ENCODE results near the gene NUTM2D.
"Not testable (repeated sequence)": the region's sequence is repeated elsewhere in the genome, so short reads cannot be mapped to it uniquely, and the experiment has no call there.

Gene NUTM2D, protein sequence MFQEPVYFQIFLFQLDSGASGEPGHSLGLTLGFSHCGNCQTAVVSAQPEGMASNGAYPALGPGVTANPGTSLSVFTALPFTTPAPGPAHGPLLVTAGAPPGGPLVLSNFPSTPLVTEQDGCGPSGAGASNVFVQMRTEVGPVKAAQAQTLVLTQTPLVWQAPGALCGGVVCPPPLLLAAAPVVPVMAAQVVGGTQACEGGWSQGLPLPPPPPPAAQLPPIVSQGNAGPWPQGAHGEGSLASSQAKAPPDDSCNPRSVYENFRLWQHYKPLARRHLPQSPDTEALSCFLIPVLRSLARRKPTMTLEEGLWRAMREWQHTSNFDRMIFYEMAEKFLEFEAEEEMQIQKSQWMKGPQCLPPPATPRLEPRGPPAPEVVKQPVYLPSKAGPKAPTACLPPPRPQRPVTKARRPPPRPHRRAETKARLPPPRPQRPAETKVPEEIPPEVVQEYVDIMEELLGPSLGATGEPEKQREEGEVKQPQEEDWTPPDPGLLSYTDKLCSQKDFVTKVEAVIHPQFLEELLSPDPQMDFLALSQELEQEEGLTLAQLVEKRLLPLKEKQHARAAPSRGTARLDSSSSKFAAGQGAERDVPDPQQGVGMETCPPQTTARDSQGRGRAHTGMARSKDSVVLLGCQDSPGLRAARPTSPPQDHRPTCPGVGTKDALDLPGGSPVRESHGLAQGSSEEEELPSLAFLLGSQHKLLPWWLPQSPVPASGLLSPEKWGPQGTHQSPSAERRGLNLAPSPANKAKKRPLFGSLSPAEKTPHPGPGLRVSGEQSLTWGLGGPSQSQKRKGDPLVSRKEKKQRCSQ

GRCh38 chr10:87357444-87357843 lies at the start of gene NUTM2D:
Gene NUTM2D (plus strand): TSS chr10:87357744. CDS start chr10:87358266, 522 bp downstream.
- in situ Hi-C loops (cut with HindIII; ENCODE audit: low sequenced_read_pairs) = not testable (repeated sequence)

DNA sequence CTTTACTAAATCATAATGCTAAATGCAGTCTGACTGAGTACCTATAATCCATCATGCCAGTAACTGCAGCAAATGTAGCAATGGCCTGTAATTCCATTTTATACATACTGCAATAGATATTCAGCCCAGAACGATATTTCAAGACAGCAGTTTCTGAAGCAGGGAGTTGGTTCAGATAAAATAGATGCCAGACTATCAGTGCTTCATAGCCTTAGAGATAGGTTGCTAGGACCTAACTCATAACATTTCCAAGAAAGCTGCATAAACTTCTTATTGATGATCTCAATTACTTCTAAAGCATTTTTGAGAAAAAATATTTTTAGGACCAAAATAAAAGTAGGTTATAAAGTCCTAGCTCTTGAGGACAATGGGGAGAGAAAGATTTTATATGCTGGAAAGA lies 48.8 kb upstream of the NUTM2D start:
- in situ Hi-C loops (cut with HindIII; ENCODE audit: low sequenced_read_pairs) = not testable (repeated sequence)

DNA sequence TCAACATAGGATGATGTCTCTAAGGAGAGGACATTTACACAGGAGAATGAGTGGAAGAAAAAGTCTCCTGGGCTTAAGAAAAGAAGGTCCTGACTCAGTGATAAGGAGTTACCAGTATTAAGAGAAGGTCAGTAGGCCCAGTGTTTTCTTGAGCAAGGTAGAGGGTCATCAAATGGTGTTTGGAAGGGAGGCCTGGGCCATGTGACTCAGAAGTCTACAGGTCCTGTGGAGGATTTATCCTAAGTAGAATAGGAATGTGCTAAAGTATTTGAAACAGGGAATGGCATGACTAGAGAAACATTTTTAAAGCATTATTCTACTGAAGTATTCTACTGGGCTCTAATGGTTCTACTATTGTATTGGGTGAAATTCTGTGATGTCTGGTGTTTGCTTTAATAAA lies 47.9 kb upstream of the NUTM2D start:
- in situ Hi-C loops (cut with HindIII; ENCODE audit: low sequenced_read_pairs) = not testable (repeated sequence)

GRCh38 chr10:87311521-87311920 lies 46.0 kb upstream of the NUTM2D start:
- in situ Hi-C loops (cut with HindIII; ENCODE audit: low sequenced_read_pairs) = not testable (repeated sequence)

DNA sequence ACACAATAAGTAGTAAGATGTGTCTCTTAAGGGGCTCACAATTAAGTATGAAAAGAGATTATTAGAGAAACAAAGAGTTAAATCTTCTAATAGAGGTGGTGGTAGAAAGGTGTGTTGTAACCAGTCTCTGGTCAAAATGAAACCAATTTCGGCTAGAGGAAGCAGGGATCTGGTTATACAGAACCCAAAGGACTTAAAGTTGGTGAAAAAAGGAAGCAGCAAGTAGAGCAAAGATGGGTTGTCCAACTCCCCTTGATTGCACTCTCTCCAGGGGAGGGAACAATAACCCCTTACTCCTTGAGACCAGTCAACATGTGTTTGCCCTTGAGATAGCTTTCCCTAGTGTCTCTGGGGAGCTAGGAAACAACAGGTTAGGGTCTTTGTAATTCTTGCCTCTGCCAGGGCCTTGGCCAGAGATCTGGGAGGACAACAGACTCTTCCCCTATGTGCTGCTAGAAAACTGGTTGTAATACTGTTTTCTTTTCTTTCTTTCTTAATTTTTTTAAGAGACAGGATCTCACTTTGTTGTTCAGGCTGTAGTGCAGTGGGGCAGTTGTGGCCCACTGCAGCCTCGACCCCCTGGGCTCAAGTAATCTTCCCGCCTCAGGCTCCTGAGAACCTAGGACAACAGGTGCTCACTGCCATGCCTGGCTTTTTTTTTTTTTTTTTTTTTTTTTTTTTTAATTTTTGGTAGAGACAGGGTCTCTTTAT lies 43.7 kb upstream of the NUTM2D start:
- in situ Hi-C loops (cut with HindIII; ENCODE audit: low sequenced_read_pairs) = not testable (repeated sequence)

GRCh38 chr10:87314360-87314973 lies 43.1 kb upstream of the NUTM2D start:
- in situ Hi-C loops (cut with HindIII; ENCODE audit: low sequenced_read_pairs) = not testable (repeated sequence)

DNA sequence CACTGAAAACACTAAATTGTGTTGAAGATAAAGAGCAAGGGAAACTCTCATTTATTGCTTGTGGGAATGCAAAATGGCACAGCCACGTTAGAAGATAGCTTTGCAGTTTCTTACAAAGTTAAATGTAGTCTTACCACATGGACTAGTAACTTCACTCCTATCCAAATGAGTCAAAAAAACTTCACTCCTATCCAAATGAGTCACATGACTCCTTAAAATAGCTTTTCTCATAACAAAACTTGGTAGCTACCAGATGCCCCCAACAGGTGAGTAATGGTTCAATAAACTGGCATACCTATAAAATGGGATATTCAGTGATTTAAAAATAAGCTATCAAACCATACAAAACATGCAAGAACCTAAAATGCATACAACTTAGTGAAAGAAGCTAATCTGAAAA lies 36.0 kb upstream of the NUTM2D start:
- in situ Hi-C loops (cut with HindIII; ENCODE audit: low sequenced_read_pairs) = not testable (repeated sequence)

GRCh38 chr10:87324559-87324958 lies 33.0 kb upstream of the NUTM2D start:
- in situ Hi-C loops (cut with HindIII; ENCODE audit: low sequenced_read_pairs) = not testable (repeated sequence)

DNA sequence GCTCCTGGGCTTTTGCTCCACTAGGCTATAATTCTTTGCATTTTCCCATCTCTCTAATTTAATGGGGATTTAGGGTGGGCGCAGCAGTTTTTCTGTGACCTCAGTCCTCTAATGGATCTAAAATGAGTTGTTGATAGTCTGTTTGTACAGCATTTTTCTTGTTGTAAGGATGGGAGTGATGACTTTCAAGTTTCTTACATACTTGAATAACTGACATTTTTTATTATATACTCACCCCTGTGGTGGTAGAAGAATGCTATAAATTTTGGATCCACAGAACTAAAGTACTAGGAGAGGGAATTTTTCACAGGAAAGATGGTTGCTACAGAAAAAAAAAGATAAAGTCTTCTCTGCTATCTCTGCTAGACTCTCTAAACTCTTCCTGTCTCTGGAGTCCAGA lies 29.6 kb upstream of the NUTM2D start:
- in situ Hi-C loops (cut with HindIII; ENCODE audit: low sequenced_read_pairs) = not testable (repeated sequence)

GRCh38 chr10:87329131-87329530 lies 28.4 kb upstream of the NUTM2D start:
- in situ Hi-C loops (cut with HindIII; ENCODE audit: low sequenced_read_pairs) = not testable (repeated sequence)

GRCh38 chr10:87332687-87333086 lies 24.9 kb upstream of the NUTM2D start:
- in situ Hi-C loops (cut with HindIII; ENCODE audit: low sequenced_read_pairs) = not testable (repeated sequence)

DNA sequence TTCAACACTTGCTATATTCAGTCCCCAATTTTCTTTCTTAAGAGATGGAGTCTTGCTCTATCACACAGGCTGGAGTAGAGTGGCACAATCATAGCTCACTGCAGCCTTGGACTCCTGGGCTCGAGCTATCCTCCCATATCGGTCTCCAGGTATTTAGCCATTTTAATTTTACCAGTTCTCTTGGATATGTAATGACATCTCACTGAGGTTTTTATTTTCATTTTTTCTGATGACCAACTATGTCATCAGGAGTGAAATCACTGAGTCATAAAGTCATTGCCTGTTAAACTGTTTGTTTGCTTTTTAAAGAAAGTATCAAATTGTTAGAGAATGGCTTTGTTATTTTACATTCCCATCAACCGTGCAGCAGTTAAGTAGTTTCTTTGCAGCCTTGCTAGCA lies 17.1 kb upstream of the NUTM2D start:
- in situ Hi-C loops (cut with HindIII; ENCODE audit: low sequenced_read_pairs) = not testable (repeated sequence)

DNA sequence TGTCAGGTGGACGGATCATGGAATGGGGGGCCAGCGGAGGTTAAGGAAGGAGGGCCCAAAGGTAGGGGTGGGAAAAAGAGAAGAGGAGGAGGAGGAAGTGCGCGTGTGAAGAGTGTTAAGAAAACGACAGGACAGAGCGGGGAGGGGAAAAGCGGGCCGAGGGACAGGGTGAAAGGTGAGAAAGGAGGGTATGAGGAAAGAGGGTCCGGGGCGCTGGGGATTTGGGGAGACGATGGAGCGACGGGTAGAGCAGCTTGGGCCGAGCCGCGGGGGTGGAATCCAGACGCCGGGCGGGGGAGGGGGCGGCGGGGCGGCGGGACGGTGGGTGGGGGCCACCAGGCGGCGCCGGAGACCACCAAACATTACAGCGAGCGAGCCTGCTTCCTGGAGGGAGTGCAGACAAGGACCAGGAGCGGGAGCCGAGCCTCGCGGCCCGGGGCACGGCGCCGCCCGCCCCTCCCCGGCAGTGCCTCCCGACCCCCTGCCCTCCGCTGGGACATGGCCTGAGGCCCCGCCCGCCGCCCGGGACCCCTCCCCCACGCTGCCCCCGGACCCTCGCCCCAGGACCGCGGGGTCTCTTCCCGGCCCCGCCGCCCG lies 15.9 kb upstream of the NUTM2D start:
- in situ Hi-C loops (cut with HindIII; ENCODE audit: low sequenced_read_pairs) = not testable (repeated sequence)

DNA sequence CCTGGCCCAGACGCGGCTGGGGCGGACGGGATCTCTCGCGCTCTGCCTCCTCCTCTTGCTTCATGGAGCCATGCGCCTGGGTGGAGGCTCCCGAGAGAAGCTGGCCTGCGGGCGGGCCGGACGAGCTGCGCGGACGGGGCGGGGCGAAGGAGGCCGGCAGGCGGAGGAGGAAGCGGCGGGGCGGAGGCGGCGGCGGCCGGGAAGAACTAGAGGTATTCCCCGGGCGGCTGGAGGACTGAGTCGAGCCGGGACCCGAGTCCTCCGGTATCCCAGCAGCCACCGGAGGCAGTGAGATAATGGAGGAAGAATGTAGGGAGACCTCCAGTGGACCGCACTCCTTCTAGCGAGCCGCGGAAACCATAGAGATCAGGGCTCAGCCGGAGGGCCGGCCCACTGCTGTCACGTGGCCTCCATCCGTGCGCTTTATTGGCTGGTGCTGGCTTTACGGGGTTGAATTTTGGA lies 15.3 kb upstream of the NUTM2D start:
- in situ Hi-C loops (cut with HindIII; ENCODE audit: low sequenced_read_pairs) = not testable (repeated sequence)

GRCh38 chr10:87342711-87343258 lies 14.8 kb upstream of the NUTM2D start:
- in situ Hi-C loops (cut with HindIII; ENCODE audit: low sequenced_read_pairs) = not testable (repeated sequence)

DNA sequence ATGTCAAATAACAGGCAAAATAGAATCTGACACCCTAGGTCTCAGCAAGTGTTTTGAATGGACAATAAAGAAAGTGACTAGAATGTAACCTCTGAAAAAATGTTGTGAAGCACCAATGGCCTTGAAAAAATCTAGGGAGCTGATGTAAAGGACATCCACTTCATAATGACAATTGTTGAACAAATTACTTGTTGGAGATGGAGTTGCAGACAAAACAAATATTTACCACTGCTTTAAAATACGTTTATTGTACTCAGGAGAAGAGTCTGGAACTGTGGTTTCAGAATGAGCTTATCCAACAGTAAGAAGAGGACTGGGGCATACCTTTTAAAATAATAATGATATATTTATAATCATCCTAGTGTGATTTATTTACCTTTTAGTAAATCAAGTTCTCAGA lies 11.8 kb upstream of the NUTM2D start:
- in situ Hi-C loops (cut with HindIII; ENCODE audit: low sequenced_read_pairs) = not testable (repeated sequence)

GRCh38 chr10:87350161-87350560 lies 7.4 kb upstream of the NUTM2D start:
- in situ Hi-C loops (cut with HindIII; ENCODE audit: low sequenced_read_pairs) = not testable (repeated sequence)

- in situ Hi-C loops (cut with HindIII; ENCODE audit: low sequenced_read_pairs) = not testable (repeated sequence)
These were observed 4.7 kb upstream of the NUTM2D start for GRCh38 chr10:87352825-87353224.

- in situ Hi-C loops (cut with HindIII; ENCODE audit: low sequenced_read_pairs) = not testable (repeated sequence)
These were observed 2.4 kb upstream of the NUTM2D start for GRCh38 chr10:87355110-87355509.

DNA sequence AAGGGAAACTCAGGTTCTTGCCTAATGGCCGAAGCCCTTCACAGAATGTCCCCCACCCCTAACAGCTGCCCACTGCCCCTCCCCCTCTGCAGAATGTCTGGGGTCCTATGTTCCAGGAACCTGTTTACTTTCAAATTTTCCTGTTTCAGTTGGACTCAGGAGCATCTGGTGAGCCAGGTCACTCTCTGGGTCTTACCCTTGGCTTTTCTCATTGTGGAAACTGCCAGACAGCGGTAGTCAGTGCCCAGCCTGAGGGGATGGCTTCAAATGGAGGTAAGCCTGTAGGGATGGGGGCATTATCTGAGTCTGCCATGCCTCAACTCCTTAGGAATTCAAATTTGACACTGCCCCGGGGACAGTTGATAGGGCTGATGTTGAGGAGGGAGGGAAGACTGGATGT lies 615 bp downstream of the NUTM2D start:
- in situ Hi-C loops (cut with HindIII; ENCODE audit: low sequenced_read_pairs) = not testable (repeated sequence)

Measured in DLD1 (cell line).